Colonic mucosa (tissue), 4 donors: ENCODE measurements around the gene CCDC91. TPM values are rescaled to one million over a fixed set of nuclear protein-coding genes. Genes with fewer than 3 reads are reported as not detected.

Experiments used
- DNase-seq: peaks from one replicate; pipeline ENCODE4 v3.0.0-alpha.2; 2020
- H3K27ac ChIP-seq: fragments of 200-600 bp; one replicate; pipeline ENCODE4 v1.8.0; 2021
- H3K27me3 ChIP-seq: fragments of 200-600 bp; one replicate; pipeline ENCODE4 v1.8.0; 2021
- H3K36me3 ChIP-seq: fragments of 200-600 bp; one replicate; pipeline ENCODE4 v1.8.0; 2021
- H3K4me1 ChIP-seq: fragments of 200-600 bp; one replicate; pipeline ENCODE4 v1.8.0; 2021; ENCODE audit warnings: mild to moderate bottlenecking
- H3K4me3 ChIP-seq: fragments of 200-600 bp; one replicate; pipeline ENCODE4 v1.8.0; 2021
- H3K9ac ChIP-seq, 2 donors: one replicate each; pipeline ENCODE4 v1.7.0; 2013; ENCODE audit warnings: control low read depth in 2 of 2, low read depth in 2 of 2, low read length in 2 of 2
- H3K9me3 ChIP-seq: fragments of 200-600 bp; one replicate; pipeline ENCODE4 v1.8.0; 2021
- intact Hi-C: fragments of 100-400 bp; cut with DNase I; formaldehyde crosslinking; loops from one replicate; pipeline ENCODE4 v1.14.1; 2022
- total RNA-seq, 2 donors: library from RNA; stranded (reverse); fragmentation: NEBNext Ultra II Directional in 1 of 2; extraction: Animal tissue kit (Norgen Biotek cat#: 25700) in 1 of 2; gene quantifications; one replicate each; pipeline ENCODE4 v1.2.1, GENCODE V29; 2021
- TF ChIP-seq, protein P1 (sequence below): fragments of 200-600 bp; IDR thresholded peaks from one replicate; pipeline ENCODE4 v1.8.0; 2022; ENCODE audit warnings: antibody characterized with exemption, mild to moderate bottlenecking
- donor health status: healthy.
- donor health status: DM: no; HTN: no; CAD: no.
- donor health status: DM: no; HTN: no; CAD: no.

Gene CCDC91
- total RNA-seq, 2 donors from 2014 or later: 15.6 to 20.5 TPM

DNA sequence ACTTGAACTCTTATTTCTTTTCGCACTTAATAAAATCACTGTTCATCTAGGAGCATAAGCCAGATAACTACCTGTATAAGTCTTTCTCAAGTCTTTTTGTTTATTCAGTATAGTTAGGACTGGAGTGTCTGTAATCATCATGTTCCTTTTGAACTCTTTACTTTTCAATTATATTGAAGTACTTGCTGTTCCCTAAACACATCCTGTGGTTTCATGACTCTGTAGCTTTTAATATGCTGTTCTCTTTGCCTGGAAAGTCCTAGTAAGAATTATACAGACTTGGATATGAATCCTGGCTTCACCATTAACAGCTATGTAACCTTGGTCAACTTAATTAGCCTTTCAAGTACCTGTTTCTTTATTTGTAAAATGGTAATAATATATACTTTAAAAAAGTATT, 88.2 kb downstream of the CCDC91 start:
- Histone ChIP-seq H3K27me3 (no peaks in the 10 kb centered on the region), H3K4me3 (no peak overlapping the region)
- TF ChIP-seq, protein P1, sequence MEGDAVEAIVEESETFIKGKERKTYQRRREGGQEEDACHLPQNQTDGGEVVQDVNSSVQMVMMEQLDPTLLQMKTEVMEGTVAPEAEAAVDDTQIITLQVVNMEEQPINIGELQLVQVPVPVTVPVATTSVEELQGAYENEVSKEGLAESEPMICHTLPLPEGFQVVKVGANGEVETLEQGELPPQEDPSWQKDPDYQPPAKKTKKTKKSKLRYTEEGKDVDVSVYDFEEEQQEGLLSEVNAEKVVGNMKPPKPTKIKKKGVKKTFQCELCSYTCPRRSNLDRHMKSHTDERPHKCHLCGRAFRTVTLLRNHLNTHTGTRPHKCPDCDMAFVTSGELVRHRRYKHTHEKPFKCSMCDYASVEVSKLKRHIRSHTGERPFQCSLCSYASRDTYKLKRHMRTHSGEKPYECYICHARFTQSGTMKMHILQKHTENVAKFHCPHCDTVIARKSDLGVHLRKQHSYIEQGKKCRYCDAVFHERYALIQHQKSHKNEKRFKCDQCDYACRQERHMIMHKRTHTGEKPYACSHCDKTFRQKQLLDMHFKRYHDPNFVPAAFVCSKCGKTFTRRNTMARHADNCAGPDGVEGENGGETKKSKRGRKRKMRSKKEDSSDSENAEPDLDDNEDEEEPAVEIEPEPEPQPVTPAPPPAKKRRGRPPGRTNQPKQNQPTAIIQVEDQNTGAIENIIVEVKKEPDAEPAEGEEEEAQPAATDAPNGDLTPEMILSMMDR: no peak

DNA sequence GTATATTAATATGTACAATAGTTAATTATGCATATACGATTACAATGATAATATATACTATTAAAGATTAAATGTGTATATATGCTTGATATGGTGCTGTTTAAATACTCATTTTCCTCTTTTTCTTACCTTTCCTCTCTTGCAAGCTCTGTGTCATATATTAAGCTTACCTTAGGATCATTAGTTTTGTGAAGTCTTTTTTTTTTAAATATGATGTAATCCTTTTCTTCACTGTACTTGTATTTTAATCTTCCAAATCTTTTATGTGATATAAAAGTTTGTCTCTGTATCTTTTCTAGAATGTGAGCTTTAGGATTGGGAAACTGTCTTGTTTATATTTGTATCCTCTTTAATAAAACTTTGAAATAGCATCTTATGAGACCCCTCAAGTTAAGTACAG, 88.7 kb downstream of the CCDC91 start:
- intact Hi-C loops: no loop called here
- DNase-seq: no peak

More for the DNA sequence above, 88.2 kb downstream of the CCDC91 start:
- no peak overlapping the region for H3K27ac ChIP-seq
- no peak overlapping the region for H3K9ac ChIP-seq
- intact Hi-C loops: no loop called here
- no peaks in the 10 kb centered on the region for H3K36me3 ChIP-seq
- no peak for DNase-seq
- no peaks in the 10 kb centered on the region for H3K4me1 ChIP-seq
- H3K9me3 ChIP-seq: no peaks in the 10 kb centered on the region

DNA sequence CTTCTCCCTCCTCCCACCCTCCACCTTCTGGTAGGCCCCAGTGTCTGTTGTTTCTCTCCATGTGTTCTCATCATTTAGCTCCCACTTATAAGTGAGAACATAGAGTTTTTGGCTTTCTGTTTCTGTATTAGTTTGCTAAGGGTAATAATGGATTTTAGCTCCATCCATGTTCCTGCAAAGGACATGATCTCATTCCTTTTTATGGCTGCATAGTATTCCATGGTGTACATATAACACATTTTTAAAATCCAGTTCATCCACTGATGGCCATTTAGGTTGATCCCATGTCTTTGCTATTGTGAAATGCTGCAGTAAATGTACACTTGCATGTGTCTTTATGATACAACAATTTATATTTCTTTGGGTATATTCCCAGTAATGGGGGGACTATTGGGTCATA, 96.1 kb downstream of the CCDC91 start:
- H3K27ac ChIP-seq: no peak overlapping the region
- TF ChIP-seq, protein P1: no peak
- H3K27me3 ChIP-seq: no peaks in the 10 kb centered on the region
- H3K9ac ChIP-seq: no peak overlapping the region
- no peaks in the 10 kb centered on the region for H3K4me1 ChIP-seq
- H3K4me3 ChIP-seq: no peak overlapping the region
- no peak for DNase-seq
- no peaks in the 10 kb centered on the region for H3K36me3 ChIP-seq
- intact Hi-C loops: no loop called here
- no peaks in the 10 kb centered on the region for H3K9me3 ChIP-seq

More for the DNA sequence above, 88.7 kb downstream of the CCDC91 start:
- H3K4me3 ChIP-seq: no peak overlapping the region
- no peaks in the 10 kb centered on the region for H3K36me3 ChIP-seq
- TF ChIP-seq, protein P1: no peak
- H3K27ac ChIP-seq: no peak overlapping the region
- H3K4me1 ChIP-seq: no peaks in the 10 kb centered on the region
- H3K9me3 ChIP-seq: no peaks in the 10 kb centered on the region
- no peaks in the 10 kb centered on the region for H3K27me3 ChIP-seq
- no peak overlapping the region for H3K9ac ChIP-seq

DNA sequence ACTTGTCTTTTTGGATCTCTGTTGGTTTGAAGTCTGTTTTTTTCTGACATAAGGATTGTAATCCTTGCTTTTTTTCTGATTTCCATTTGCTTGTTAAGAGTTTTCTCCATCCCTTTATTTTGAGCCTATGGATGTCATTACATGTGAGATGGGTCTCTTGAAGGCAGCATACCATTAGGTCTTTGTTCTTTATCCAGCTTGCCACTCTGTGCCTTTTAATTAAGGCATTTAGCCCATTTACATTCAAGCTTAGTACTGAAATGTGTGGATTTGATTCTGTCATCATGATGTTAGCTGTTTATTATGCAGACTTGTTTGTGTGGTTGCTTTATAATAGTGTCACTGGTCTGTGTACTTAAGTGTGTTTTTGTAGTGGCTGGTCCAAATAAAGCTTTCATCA, 100.0 kb downstream of the CCDC91 start:
- no peaks in the 10 kb centered on the region for H3K9me3 ChIP-seq
- no peak for DNase-seq
- H3K9ac ChIP-seq: no peak overlapping the region
- H3K36me3 ChIP-seq: no peaks in the 10 kb centered on the region
- no peaks in the 10 kb centered on the region for H3K27me3 ChIP-seq
- H3K4me1 ChIP-seq: no peaks in the 10 kb centered on the region
- H3K27ac ChIP-seq: no peak overlapping the region
- intact Hi-C loops: no loop called here
- H3K4me3 ChIP-seq: no peak overlapping the region
- TF ChIP-seq, protein P1: no peak

DNA sequence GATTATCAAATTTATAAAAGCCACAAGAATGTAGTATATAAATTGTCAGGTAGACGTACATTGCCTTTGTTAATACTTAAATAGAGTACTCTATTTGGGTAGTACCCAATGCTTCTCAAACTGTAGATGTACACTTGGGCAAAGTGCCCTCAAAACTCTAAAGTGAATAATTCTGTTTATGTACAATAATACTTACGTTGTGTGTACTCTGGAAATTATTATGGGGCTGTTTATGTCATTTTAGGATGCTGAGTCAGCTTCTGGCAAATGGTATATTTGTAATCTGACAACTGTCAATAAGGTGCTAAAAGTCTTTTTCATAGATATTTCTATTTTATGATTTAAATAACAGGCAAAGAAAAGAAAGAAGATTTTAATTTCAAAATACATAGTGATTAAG, 102.4 kb downstream of the CCDC91 start:
- Histone ChIP-seq H3K9ac (no peak overlapping the region), H3K4me1 (no peaks in the 10 kb centered on the region), H3K27me3 (no peaks in the 10 kb centered on the region), H3K27ac (no peak overlapping the region), H3K4me3 (no peak overlapping the region), H3K36me3 (no peaks in the 10 kb centered on the region), H3K9me3 (no peaks in the 10 kb centered on the region)
- intact Hi-C loops: no loop called here
- TF ChIP-seq, protein P1: no peak
- DNase-seq: no peak

DNA sequence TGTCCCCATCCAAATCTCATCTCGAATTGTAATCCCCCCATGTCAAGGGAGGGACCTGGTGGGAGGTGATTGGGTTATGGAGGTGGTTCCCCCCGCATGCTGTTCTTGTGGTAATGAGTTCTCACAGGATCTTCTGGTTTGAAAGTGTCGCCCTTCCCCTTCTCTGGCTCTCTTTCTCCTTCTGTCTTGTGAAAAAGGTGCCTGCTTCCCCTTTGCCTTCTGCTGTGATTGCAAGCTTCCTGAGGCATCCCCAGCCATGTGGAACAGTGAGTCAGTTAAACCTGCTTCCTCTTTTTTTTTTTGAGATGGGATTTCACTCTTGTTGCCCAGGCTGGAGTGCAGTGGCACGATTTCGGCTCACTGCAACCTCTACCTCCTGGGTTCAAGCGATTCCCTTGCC, 104.0 kb downstream of the CCDC91 start:
- TF ChIP-seq, protein P1: no peak

More for the DNA sequence above, 104.0 kb downstream of the CCDC91 start:
- intact Hi-C loops: no loop called here
- Histone ChIP-seq H3K27me3 (no peaks in the 10 kb centered on the region), H3K9me3 (no peaks in the 10 kb centered on the region), H3K36me3 (no peaks in the 10 kb centered on the region), H3K9ac (no peak overlapping the region), H3K4me1 (no peaks in the 10 kb centered on the region), H3K4me3 (no peak overlapping the region), H3K27ac (no peak overlapping the region)
- DNase-seq: no peak
